ENCODE results near the gene WDR20.
"Not testable (repeated sequence)": the region's sequence is repeated elsewhere in the genome, so short reads cannot be mapped to it uniquely, and the experiment has no call there.

Gene WDR20

GRCh38 chr14:102222751-102223150 lies 83.1 kb downstream of the WDR20 start:
- no peak for DNase-seq

GRCh38 chr14:102223682-102224081 lies 84.0 kb downstream of the WDR20 start:
- DNase-seq: no peak

- no peak for DNase-seq
Observed at GRCh38 chr14:102225386-102225785, 85.7 kb downstream of the WDR20 start.

GRCh38 chr14:102225936-102226335 lies 86.2 kb downstream of the WDR20 start:
- no peak for DNase-seq

GRCh38 chr14:102226356-102227125 lies 86.8 kb downstream of the WDR20 start:
- no peak for DNase-seq

GRCh38 chr14:102227184-102227964 lies 87.7 kb downstream of the WDR20 start:
- DNase-seq: no peak

- DNase-seq: no peak
Observed at GRCh38 chr14:102229071-102229738, 89.5 kb downstream of the WDR20 start.

GRCh38 chr14:102229739-102230092 lies 90.0 kb downstream of the WDR20 start:
- no peak for DNase-seq

- no peak for DNase-seq
Observed at GRCh38 chr14:102230481-102231210, 90.9 kb downstream of the WDR20 start.

- DNase-seq: no peak
Observed at GRCh38 chr14:102231476-102232347, 92.0 kb downstream of the WDR20 start.

GRCh38 chr14:102232348-102232625 lies 92.6 kb downstream of the WDR20 start:
- no peak for DNase-seq

GRCh38 chr14:102233081-102233480 lies 93.4 kb downstream of the WDR20 start:
- DNase-seq: no peak

- no peak for DNase-seq
Observed at GRCh38 chr14:102234331-102235264, 94.9 kb downstream of the WDR20 start.

- DNase-seq: peak; percentile 76
Observed at GRCh38 chr14:102235275-102235897, 95.7 kb downstream of the WDR20 start.

- no peak for DNase-seq
Observed at GRCh38 chr14:102236026-102236425, 96.3 kb downstream of the WDR20 start.

GRCh38 chr14:102238131-102238530 lies 98.4 kb downstream of the WDR20 start:
- DNase-seq: no peak

- no peak for DNase-seq
Observed at GRCh38 chr14:102238766-102239165, 99.1 kb downstream of the WDR20 start.

GRCh38 chr14:102239231-102239630 lies 99.5 kb downstream of the WDR20 start:
- no peak for DNase-seq

- not testable (repeated sequence) for DNase-seq
Observed at GRCh38 chr14:102240481-102240880, 100.8 kb downstream of the WDR20 start.

GRCh38 chr14:102241147-102241546 lies 101.5 kb downstream of the WDR20 start:
- no peak for DNase-seq

GRCh38 chr14:102243795-102244194 lies 104.1 kb downstream of the WDR20 start:
- DNase-seq: not testable (repeated sequence)

Data from CD4-positive, alpha-beta T cell treated with Interleukin-17A for 1 hour (primary cell).